ENCODE data around the gene NDEL1.

Gene NDEL1

GRCh38 chr17:8467527-8467926, 31.8 kb downstream of the NDEL1 start:
- Histone ChIP-seq H3K36me3 (ENCODE audit: control insufficient read depth in 2 of 2, insufficient read depth in 1 of 2, low read length in 2 of 2) (peaks cover 0 to 83% of the 10 kb centered on the region in 2 experiments), H3K9me3 (ENCODE audit: control insufficient read depth, insufficient read depth, low read depth, low read length) (no peaks in the 10 kb centered on the region), H3K27ac (ENCODE audit: extremely low read depth, low read depth, low read length) (no peak overlapping the region), H3K4me1 (ENCODE audit: control insufficient read depth, insufficient read depth, low read length) (no peaks in the 10 kb centered on the region), H3K4me3 (ENCODE audit: low read depth, low read length) (no peak overlapping the region)
- POLR2A ChIA-PET, result no interaction called here
- no peak for TF ChIP-seq ZNF391 (tag by site-specific recombination; IDR thresholded peaks at IDR 0.05; ENCODE audit: borderline replicate concordance, low read depth)
- TF ChIP-seq, protein P1, sequence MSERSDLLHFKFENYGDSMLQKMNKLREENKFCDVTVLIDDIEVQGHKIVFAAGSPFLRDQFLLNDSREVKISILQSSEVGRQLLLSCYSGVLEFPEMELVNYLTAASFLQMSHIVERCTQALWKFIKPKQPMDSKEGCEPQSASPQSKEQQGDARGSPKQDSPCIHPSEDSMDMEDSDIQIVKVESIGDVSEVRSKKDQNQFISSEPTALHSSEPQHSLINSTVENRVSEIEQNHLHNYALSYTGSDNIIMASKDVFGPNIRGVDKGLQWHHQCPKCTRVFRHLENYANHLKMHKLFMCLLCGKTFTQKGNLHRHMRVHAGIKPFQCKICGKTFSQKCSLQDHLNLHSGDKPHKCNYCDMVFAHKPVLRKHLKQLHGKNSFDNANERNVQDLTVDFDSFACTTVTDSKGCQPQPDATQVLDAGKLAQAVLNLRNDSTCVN (tag by site-specific recombination; optimal IDR thresholded peaks at IDR 0.05), result no peak
- TF ChIP-seq ZNF529 (tag by site-specific recombination; IDR thresholded peaks at IDR 0.05; ENCODE audit: insufficient replicate concordance), result no peak
- TF ChIP-seq ZEB2 (tag by site-specific recombination; IDR thresholded peaks at IDR 0.05), result no peak
- no peak for TF ChIP-seq ZNF18 (tag by site-specific recombination; IDR thresholded peaks at IDR 0.05)
- TF ChIP-seq SALL2 (tag by site-specific recombination; IDR thresholded peaks at IDR 0.05; ENCODE audit: borderline replicate concordance), result no peak
- TF ChIP-seq ZNF776 (tag by site-specific recombination; IDR thresholded peaks at IDR 0.05; ENCODE audit: borderline replicate concordance), result no peak
- no peak for TF ChIP-seq ZNF292 (tag by site-specific recombination; IDR thresholded peaks at IDR 0.05; ENCODE audit: borderline replicate concordance, low read depth)
- no peak for TF ChIP-seq ZNF654 (tag by site-specific recombination; IDR thresholded peaks at IDR 0.05; ENCODE audit: low read depth)
- TF ChIP-seq, protein P2, sequence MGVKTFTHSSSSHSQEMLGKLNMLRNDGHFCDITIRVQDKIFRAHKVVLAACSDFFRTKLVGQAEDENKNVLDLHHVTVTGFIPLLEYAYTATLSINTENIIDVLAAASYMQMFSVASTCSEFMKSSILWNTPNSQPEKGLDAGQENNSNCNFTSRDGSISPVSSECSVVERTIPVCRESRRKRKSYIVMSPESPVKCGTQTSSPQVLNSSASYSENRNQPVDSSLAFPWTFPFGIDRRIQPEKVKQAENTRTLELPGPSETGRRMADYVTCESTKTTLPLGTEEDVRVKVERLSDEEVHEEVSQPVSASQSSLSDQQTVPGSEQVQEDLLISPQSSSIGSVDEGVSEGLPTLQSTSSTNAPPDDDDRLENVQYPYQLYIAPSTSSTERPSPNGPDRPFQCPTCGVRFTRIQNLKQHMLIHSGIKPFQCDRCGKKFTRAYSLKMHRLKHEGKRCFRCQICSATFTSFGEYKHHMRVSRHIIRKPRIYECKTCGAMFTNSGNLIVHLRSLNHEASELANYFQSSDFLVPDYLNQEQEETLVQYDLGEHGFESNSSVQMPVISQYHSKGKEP (tag by site-specific recombination; IDR thresholded peaks at IDR 0.05), result no peak
- no peak for TF ChIP-seq GLI2 (tag by site-specific recombination; IDR thresholded peaks at IDR 0.05; ENCODE audit: borderline replicate concordance, low read depth)
- no peak for TF ChIP-seq ZFHX2 (tag by site-specific recombination; conservative IDR thresholded peaks at IDR 0.05)
- CTCF ChIA-PET, result interaction anchor here (1.0 to 1.1 kb wide), 2 partner anchors 8 to 57 kb away, joined by 3 to 4 read pairs; no protein-coding TSS in a partner anchor

- no peaks in the 10 kb centered on the region for H3K4me1 ChIP-seq (ENCODE audit: control insufficient read depth, insufficient read depth, low read length)
- peaks cover 2 to 83% of the 10 kb centered on the region in 2 experiments for H3K36me3 ChIP-seq (ENCODE audit: control insufficient read depth in 2 of 2, insufficient read depth in 1 of 2, low read length in 2 of 2)
- CTCF ChIA-PET, result interaction anchor here (1.1 kb wide), 1 partner anchor 9 kb away, joined by 3 read pairs; no protein-coding TSS in a partner anchor
- POLR2A ChIA-PET, result no interaction called here
- no peak overlapping the region for H3K27ac ChIP-seq (ENCODE audit: extremely low read depth, low read depth, low read length)
- H3K9me3 ChIP-seq (ENCODE audit: control insufficient read depth, insufficient read depth, low read depth, low read length), result no peaks in the 10 kb centered on the region
- H3K4me3 ChIP-seq (ENCODE audit: low read depth, low read length), result no peak overlapping the region
- TF ChIP-seq SCRT2 (tag by site-specific recombination; IDR thresholded peaks at IDR 0.05), result no peak
- TF ChIP-seq ZNF24 (tag by site-specific recombination; IDR thresholded peaks at IDR 0.05), result no peak
- TF ChIP-seq ZNF521 (tag by site-specific recombination; IDR thresholded peaks at IDR 0.05), result no peak
- no peak for TF ChIP-seq ZNF311 (tag by site-specific recombination; IDR thresholded peaks at IDR 0.05; ENCODE audit: borderline replicate concordance)
- no peak for TF ChIP-seq IKZF3 (tag by site-specific recombination; IDR thresholded peaks at IDR 0.05)
- TF ChIP-seq ZSCAN23 (tag by site-specific recombination; IDR thresholded peaks at IDR 0.05), result no peak
- TF ChIP-seq KLF7 (tag by site-specific recombination; IDR thresholded peaks at IDR 0.05; ENCODE audit: borderline replicate concordance), result no peak
- TF ChIP-seq ZNF2 (tag by site-specific recombination; IDR thresholded peaks at IDR 0.05), result no peak
These were observed 32.4 kb downstream of the NDEL1 start for GRCh38 chr17:8468127-8468526.

All from HEK293 (cell line).